Activated B cell treated with CpG ODN at 0.5 μM for 24 hours (primary cell): ENCODE data around the gene TMUB1. TPM values are rescaled to one million over a fixed set of nuclear protein-coding genes. Genes with fewer than 3 reads are reported as not detected.

Experiments used
- ATAC-seq: fragments of 200-7000 bp; cut with Tn5 transposase; one replicate; pipeline ENCODE4 v1.10.0; 2021; ENCODE audit warnings: low read depth, mild to moderate bottlenecking, moderate library complexity
- CTCF ChIA-PET: fragments of 350-600 bp; sonication (Branson Sonifier 250); formaldehyde crosslinking; loops from one replicate; lab custom pipeline; 2021; ENCODE audit warnings: antibody characterized with exemption; lab: Charles Lee
- POLR2A ChIA-PET: fragments of 350-600 bp; sonication (Branson Sonifier 250); formaldehyde crosslinking; loops from one replicate; lab custom pipeline; 2021; ENCODE audit warnings: antibody characterized with exemption; lab: Charles Lee
- DNase-seq: peaks from one replicate; pipeline ENCODE4 v3.0.0; 2022
- H3K27ac Mint-ChIP-seq: one replicate; pipeline ENCODE4 v1.8.0; 2020; ENCODE audit warnings: mixed read lengths
- H3K27me3 Mint-ChIP-seq: one replicate; pipeline ENCODE4 v1.8.0; 2021; ENCODE audit warnings: mixed read lengths
- H3K36me3 Mint-ChIP-seq: one replicate; pipeline ENCODE4 v1.8.0; 2021; ENCODE audit warnings: low read depth, mixed read lengths
- H3K4me1 Mint-ChIP-seq: one replicate; pipeline ENCODE4 v1.8.0; 2021; ENCODE audit warnings: mixed read lengths
- H3K4me3 Mint-ChIP-seq: one replicate; pipeline ENCODE4 v1.8.0; 2020; ENCODE audit warnings: mild to moderate bottlenecking, mixed read lengths
- H3K9me3 Mint-ChIP-seq: one replicate; pipeline ENCODE4 v1.8.0; 2020; ENCODE audit warnings: mixed read lengths
- intact Hi-C: fragments of 100-400 bp; cut with micrococcal nuclease; formaldehyde crosslinking; loops from one replicate; pipeline ENCODE4 v1.15.1; 2024
- total RNA-seq: library from RNA; stranded (reverse); gene quantifications from 2 replicates; pipeline ENCODE4 v1.2.3, GENCODE V29; 2022
- TF ChIP-seq, protein P1 (sequence below): fragments of 200-600 bp; IDR thresholded peaks from one replicate; pipeline ENCODE4 v1.8.0; 2022; ENCODE audit warnings: antibody characterized with exemption, mild to moderate bottlenecking

The TMUB1 gene
- total RNA-seq, 1 donor from 2014 or later, result 40.5 TPM

- DNase-seq (no peak), ATAC-seq (no peak)
- CTCF ChIA-PET, result no interaction called here
- H3K4me1 Mint-ChIP-seq, result no peaks in the 10 kb centered on the region
- no peak overlapping the region for H3K27ac Mint-ChIP-seq
- intact Hi-C loops, result no loop called here
- peaks cover 5% of the 10 kb centered on the region for H3K27me3 Mint-ChIP-seq
- POLR2A ChIA-PET, result interaction anchor here (0.7 kb wide), 1 partner anchor 148 kb away, joined by 3 read pairs; no protein-coding TSS in a partner anchor
- TF ChIP-seq, protein P1, sequence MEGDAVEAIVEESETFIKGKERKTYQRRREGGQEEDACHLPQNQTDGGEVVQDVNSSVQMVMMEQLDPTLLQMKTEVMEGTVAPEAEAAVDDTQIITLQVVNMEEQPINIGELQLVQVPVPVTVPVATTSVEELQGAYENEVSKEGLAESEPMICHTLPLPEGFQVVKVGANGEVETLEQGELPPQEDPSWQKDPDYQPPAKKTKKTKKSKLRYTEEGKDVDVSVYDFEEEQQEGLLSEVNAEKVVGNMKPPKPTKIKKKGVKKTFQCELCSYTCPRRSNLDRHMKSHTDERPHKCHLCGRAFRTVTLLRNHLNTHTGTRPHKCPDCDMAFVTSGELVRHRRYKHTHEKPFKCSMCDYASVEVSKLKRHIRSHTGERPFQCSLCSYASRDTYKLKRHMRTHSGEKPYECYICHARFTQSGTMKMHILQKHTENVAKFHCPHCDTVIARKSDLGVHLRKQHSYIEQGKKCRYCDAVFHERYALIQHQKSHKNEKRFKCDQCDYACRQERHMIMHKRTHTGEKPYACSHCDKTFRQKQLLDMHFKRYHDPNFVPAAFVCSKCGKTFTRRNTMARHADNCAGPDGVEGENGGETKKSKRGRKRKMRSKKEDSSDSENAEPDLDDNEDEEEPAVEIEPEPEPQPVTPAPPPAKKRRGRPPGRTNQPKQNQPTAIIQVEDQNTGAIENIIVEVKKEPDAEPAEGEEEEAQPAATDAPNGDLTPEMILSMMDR, result no peak
- no peaks in the 10 kb centered on the region for H3K36me3 Mint-ChIP-seq
- no peaks in the 10 kb centered on the region for H3K9me3 Mint-ChIP-seq
- H3K4me3 Mint-ChIP-seq, result no peak overlapping the region
Observed at GRCh38 chr7:151095123-151095797, 12.0 kb upstream of the TMUB1 start.

DNA sequence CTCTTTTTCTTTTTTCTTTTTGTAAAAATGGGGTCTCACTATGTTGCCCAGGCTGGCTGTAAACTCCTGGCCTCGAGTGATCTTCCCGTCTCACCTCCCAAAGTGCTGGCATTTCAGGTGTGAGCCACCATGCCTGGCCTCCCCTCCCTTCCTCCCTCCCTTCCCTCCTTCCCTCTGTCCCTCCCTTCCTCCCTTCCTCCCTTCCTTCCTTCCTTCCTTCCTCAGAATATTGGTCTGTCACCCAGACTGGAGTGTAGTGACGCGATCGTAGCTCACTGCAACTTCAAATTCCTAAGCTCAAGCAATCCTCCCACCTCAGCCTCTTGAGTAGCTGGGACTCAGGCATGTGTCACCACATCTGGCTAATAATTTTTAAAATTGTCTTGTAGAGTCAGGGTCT lies 11.4 kb upstream of the TMUB1 start:
- no peak for DNase-seq
- no peaks in the 10 kb centered on the region for H3K4me1 Mint-ChIP-seq
- no peak for ATAC-seq
- H3K4me3 Mint-ChIP-seq, result no peak overlapping the region
- no peaks in the 10 kb centered on the region for H3K9me3 Mint-ChIP-seq
- H3K27me3 Mint-ChIP-seq, result peaks cover 7% of the 10 kb centered on the region
- CTCF ChIA-PET, result no interaction called here
- TF ChIP-seq, protein P1, result no peak
- intact Hi-C loops, result no loop called here
- H3K27ac Mint-ChIP-seq, result no peak overlapping the region
- POLR2A ChIA-PET, result interaction anchor here (0.7 kb wide), 1 partner anchor 148 kb away, joined by 3 read pairs; no protein-coding TSS in a partner anchor
- H3K36me3 Mint-ChIP-seq, result no peaks in the 10 kb centered on the region

GRCh38 chr7:151093748-151094147 lies 10.5 kb upstream of the TMUB1 start:
- intact Hi-C loops, result no loop called here
- Mint-ChIP-seq H3K4me3 (no peak overlapping the region), H3K27me3 (peaks cover 13% of the 10 kb centered on the region), H3K27ac (no peak overlapping the region), H3K36me3 (no peaks in the 10 kb centered on the region), H3K4me1 (peaks cover 5% of the 10 kb centered on the region), H3K9me3 (no peaks in the 10 kb centered on the region)
- no peak for ATAC-seq
- ChIA-PET CTCF (no interaction called here), POLR2A (no interaction called here)
- TF ChIP-seq, protein P1, result no peak
- DNase-seq, result no peak

GRCh38 chr7:151091988-151092387 lies 8.7 kb upstream of the TMUB1 start:
- Mint-ChIP-seq H3K4me1 (peaks cover 14% of the 10 kb centered on the region), H3K9me3 (no peaks in the 10 kb centered on the region), H3K4me3 (no peak overlapping the region), H3K36me3 (no peaks in the 10 kb centered on the region), H3K27me3 (peaks cover 13% of the 10 kb centered on the region), H3K27ac (no peak overlapping the region)
- no peak for ATAC-seq
- TF ChIP-seq, protein P1, result no peak
- CTCF ChIA-PET, result no interaction called here
- intact Hi-C loops, result no loop called here
- POLR2A ChIA-PET, result interaction anchor here (0.7 kb wide), 1 partner anchor 15 kb away, joined by 3 read pairs; no protein-coding TSS in a partner anchor
- DNase-seq, result no peak

- ChIA-PET CTCF (no interaction called here), POLR2A (no interaction called here)
- Mint-ChIP-seq H3K4me1 (peaks cover 14% of the 10 kb centered on the region), H3K36me3 (no peaks in the 10 kb centered on the region), H3K27me3 (peaks cover 13% of the 10 kb centered on the region), H3K9me3 (no peaks in the 10 kb centered on the region), H3K27ac (no peak overlapping the region), H3K4me3 (no peak overlapping the region)
- TF ChIP-seq, protein P1, result no peak
- ATAC-seq (no peak), DNase-seq (no peak)
- intact Hi-C loops, result no loop called here
Observed at GRCh38 chr7:151091431-151091830, 8.1 kb upstream of the TMUB1 start.
